ENCODE results near the gene RPTOR.

The RPTOR gene

DNA sequence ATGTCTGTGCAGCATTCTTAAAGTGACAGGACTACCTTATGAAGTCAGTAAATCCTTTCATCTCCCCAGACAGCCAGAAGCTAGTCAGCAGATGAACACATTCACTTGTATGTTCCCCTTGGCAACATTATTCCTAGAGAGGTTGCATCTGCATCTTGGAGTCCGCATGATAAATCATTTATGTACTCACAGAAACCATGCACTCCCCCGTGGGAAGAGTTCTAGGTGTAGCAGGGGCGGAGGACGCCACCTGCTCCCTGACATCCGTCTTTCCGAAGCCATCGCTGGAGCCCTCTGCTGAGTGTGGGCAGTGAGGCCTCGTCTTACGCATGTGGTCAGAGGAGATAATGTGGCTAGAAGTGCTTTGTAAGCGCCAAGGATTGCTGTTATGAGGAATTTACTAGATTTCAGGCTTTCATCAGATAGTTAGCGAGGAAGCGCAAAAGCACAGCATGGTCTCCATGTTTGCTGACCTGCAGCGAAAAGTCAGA, 144.5 kb downstream of the RPTOR start:
- no peak for DNase-seq (ENCODE audit: low read depth in 2 of 2)
- no peak overlapping the region for H3K4me3 ChIP-seq (replicated peaks in 1 of 2; ENCODE audit: low read depth in 2 of 2, low read length in 2 of 2)
- TF ChIP-seq, protein P1, sequence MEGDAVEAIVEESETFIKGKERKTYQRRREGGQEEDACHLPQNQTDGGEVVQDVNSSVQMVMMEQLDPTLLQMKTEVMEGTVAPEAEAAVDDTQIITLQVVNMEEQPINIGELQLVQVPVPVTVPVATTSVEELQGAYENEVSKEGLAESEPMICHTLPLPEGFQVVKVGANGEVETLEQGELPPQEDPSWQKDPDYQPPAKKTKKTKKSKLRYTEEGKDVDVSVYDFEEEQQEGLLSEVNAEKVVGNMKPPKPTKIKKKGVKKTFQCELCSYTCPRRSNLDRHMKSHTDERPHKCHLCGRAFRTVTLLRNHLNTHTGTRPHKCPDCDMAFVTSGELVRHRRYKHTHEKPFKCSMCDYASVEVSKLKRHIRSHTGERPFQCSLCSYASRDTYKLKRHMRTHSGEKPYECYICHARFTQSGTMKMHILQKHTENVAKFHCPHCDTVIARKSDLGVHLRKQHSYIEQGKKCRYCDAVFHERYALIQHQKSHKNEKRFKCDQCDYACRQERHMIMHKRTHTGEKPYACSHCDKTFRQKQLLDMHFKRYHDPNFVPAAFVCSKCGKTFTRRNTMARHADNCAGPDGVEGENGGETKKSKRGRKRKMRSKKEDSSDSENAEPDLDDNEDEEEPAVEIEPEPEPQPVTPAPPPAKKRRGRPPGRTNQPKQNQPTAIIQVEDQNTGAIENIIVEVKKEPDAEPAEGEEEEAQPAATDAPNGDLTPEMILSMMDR (IDR thresholded peaks at IDR 0.05; ENCODE audit: low read depth, low read length): no peak

DNA sequence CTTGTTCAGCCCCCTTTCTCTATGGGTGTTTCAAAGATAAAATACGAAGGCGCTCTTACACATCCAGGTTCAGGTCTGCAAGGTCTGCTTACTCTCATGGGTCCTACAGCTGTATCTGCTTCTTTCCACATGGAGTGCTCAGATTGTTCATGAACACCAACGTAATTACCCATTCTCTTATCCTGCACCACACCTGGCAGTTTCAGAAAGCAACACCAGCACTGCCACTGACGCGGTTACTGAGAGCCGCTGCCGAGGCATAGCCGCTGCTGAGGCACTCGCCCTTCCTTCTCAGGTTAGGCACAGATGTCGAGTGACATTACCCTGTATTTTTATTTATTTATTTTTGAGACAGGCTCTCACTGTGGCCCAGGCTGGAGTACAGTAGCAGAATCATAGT, 147.1 kb downstream of the RPTOR start:
- DNase-seq (ENCODE audit: low read depth in 2 of 2): no peak
- H3K4me3 ChIP-seq (replicated peaks in 1 of 2; ENCODE audit: low read depth in 2 of 2, low read length in 2 of 2): no peak overlapping the region
- TF ChIP-seq, protein P1 (IDR thresholded peaks at IDR 0.05; ENCODE audit: low read depth, low read length): no peak

DNA sequence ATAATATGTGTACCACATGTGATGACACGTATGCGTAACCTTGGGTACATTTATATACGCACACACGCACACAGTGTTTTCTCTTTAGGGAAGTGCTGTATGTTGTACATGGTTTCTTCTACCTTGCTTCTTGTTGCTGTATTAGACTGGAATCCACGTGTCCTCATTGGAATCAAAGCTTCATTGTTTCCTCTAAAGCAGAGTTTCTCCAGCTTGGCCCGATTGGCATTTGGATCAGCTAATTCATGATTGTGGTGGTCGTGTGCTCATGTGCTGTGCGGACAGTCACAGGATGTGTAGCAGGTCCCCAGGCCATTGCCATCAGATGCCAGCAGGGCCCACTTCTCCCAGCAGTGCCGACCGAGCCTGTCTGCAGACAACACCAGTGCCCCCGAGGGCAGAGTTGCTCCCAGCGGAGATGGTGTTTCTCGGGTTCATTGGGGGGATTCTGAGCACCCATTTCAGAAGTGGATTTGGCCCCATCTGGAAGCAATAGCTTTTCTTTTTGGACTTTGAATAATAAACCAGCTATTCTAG, 148.4 kb downstream of the RPTOR start:
- TF ChIP-seq, protein P1 (IDR thresholded peaks at IDR 0.05; ENCODE audit: low read depth, low read length): no peak
- no peak overlapping the region for H3K4me3 ChIP-seq (replicated peaks in 1 of 2; ENCODE audit: low read depth in 2 of 2, low read length in 2 of 2)
- no peak for DNase-seq (ENCODE audit: low read depth in 2 of 2)

DNA sequence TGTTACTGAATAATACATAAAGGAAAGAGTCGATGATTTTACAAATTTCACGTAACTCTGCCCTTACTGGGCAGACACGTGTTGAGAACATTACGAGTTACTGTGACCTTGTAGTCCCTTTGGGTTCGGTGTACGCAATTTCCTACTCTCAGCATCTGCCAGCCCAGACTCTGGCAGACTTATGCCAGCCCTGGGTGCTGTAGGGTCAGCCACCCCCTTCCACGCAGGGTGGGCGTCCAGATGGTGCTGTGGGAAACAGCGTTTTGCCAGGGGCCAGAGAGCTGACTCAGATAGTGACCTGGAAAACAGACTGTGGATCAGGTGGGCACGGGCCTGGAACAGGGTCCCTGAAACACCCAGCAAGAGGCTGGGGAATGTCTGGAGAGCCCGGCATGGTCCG, 148.9 kb downstream of the RPTOR start:
- H3K4me3 ChIP-seq (replicated peaks in 1 of 2; ENCODE audit: low read depth in 2 of 2, low read length in 2 of 2): no peak overlapping the region
- TF ChIP-seq, protein P1 (IDR thresholded peaks at IDR 0.05; ENCODE audit: low read depth, low read length): no peak
- no peak for DNase-seq (ENCODE audit: low read depth in 2 of 2)

DNA sequence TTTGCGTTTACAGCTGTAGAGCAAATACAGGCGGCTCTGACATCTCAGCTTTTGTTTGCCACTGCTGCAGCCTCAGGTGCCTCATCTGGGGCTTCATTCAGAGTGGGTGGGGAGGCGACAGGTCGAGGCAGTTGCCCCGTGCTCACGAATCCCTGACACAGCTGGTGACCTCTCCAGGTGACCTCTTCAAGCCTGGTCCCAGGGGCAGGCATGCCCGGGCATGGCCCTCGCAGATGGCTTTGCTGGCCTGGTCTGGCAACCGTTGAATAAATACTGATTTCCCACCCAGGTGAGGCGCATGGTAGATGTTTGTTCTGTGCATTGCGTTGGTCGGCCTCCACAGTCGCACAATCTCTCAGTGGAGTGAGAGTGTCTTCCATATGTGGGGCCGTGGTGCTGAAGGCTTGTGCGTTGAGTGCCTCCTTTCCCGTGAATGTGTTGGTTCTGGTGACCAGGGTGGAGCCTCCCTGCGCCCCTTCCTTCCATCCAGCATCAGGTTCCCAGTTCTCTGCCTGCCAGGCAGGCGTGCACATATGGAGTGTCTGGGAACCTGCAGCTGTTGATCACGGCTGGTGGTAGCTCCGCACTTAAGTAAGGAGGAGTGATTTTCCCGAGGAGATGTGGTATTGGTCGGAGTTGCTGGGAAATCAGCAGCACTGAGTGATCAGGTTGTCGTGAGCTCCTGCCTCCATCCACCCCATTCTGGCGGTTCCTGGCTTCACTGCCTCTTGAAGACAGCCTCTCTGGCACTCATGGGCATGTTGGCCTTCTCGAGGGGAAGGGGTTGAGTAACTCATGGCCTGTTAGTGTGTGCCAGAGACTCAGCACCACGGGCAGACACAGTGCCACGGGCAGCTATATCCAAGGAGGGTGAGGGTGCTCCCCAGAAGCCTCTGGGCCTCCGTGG, 149.7 kb downstream of the RPTOR start:
- TF ChIP-seq, protein P1 (IDR thresholded peaks at IDR 0.05; ENCODE audit: low read depth, low read length): no peak
- H3K4me3 ChIP-seq (replicated peaks in 1 of 2; ENCODE audit: low read depth in 2 of 2, low read length in 2 of 2): no peak overlapping the region
- DNase-seq (ENCODE audit: low read depth in 2 of 2): no peak

DNA sequence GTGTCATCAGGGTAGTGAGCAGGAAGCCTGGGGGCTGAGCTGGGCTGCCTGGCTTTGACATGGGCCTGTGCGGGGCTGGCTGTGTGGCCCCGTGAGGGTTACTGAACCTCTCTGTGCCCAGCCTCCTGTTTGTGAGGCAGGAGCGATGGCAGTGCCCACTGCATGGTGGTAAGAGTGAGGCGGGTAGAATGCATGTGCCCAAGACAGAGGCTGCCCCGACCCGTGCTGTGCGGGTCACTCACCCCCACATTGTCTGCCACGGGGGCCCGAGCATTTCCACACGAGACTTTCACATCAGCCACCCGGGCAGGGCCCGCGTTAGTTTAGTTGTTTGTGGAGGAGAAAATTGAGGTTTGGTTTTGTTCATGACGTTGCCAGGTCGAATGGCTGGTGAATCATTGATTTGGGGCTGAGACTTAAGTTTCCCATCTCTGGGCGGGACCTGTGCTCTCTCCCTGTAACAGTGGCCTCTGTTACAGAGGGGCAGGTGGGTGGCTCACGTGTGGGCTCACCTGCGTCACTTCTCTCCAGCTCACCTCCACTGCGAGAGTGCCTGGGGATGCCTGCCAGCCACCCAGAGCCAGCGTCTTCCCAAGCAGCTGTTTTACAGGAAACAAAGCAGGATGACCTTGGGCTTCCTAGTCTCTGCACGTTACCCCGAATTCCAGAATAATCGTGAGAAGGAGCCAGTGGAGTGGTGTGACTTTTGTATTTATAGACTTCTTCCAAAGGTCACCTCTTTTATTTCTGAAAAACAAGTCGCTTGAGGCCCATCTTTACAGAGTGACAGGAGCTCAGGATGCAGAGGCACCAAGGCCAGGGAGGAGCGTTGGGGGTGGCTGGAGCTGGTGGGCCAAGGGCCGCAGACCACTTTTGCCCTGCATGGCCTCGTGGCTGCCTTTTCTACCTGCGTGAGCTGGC, 150.6 kb downstream of the RPTOR start:
- no peak overlapping the region for H3K4me3 ChIP-seq (replicated peaks in 1 of 2; ENCODE audit: low read depth in 2 of 2, low read length in 2 of 2)
- DNase-seq (ENCODE audit: low read depth in 2 of 2): no peak
- TF ChIP-seq, protein P1 (IDR thresholded peaks at IDR 0.05; ENCODE audit: low read depth, low read length): no peak

Data from cardiac fibroblast (primary cell).